ENCODE data around the gene ANXA1. TPM values are rescaled to one million over a fixed set of nuclear protein-coding genes. Genes with fewer than 3 reads are reported as not detected.

ANXA1 gene
- total RNA-seq, 2 donors from 2014 or later = 13.9 to 63.1 TPM

- DNase-seq (ENCODE audit: low spot score in 2 of 2) = no peak
- Mint-ChIP-seq H3K27ac (no peak overlapping the region), H3K9me3 (peaks cover 0 to 5% of the 10 kb centered on the region in 2 donors), H3K36me3 (peaks cover 4 to 16% of the 10 kb centered on the region in 2 donors)
- no peak for ATAC-seq
Measured at GRCh38 chr9:73215249-73215648, 63.6 kb downstream of the ANXA1 start.

GRCh38 chr9:73216100-73216499 is 64.4 kb downstream of the ANXA1 start:
- no peak overlapping the region for H3K27ac Mint-ChIP-seq
- ATAC-seq (no peak), DNase-seq (ENCODE audit: low spot score in 2 of 2) (no peak)
- peaks cover 4 to 16% of the 10 kb centered on the region in 2 donors for H3K36me3 Mint-ChIP-seq
- peaks cover 0 to 5% of the 10 kb centered on the region in 2 donors for H3K9me3 Mint-ChIP-seq

Other genes starting within 250 kb of the ANXA1 start
- gene ALDH1A1, start 198.8 kb upstream of the ANXA1 start, total RNA-seq = under 1 TPM in 1 of 2 donors, not detected in 1; 0.11 TPM

Measured in activated naive CD4-positive, alpha-beta T cell treated with anti-CD3 and anti-CD28 coated beads, Interleukin-2, amount 50 U/mL, for 72 hours (primary cell).